NCI-H82 treated with DMSO at 0.1 percent for 48 hours (cell line): ENCODE data around the gene SNX9.
"Not testable (repeated sequence)": the region's sequence is repeated elsewhere in the genome, so short reads cannot be mapped to it uniquely, and the experiment has no call there.

Source experiments
- DNase-seq: peaks from one replicate; lab custom pipeline; 2025; ENCODE audit not compliant: unreplicated experiment; lab: John Stamatoyannopoulos, UW

Gene SNX9

GRCh38 chr6:157823001-157823527 is at the start of gene SNX9:
Gene SNX9 (plus strand): TSS chr6:157823246. CDS start chr6:157823435, 189 bp downstream.
- DNase-seq = peak; percentile 12

DNA sequence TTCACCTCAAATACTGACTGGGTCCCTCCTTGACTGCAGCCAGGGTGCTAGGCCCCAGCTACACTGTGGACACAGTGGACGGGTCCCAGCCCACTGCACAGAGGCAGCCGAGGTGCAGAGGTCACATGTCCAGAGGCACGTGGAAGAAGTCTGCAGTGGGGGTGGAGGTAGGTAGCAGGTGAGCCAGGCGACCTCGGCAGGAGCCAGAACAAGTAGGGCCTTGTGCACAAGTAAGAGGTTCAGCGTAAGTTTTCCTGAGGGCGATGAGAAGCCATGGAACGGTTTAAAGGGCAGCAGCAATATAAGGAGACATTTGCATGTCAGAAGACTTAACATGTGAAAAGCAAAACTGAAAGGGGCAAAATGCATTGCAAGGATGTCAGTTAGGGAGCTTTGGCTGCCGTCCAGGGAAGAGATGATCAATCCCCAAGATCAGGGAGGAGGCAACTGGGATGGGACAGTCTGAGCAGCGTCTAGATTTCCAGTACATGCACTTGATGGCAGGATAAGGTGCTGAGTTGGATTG is 49.7 kb upstream of the SNX9 start:
- DNase-seq = no peak

DNA sequence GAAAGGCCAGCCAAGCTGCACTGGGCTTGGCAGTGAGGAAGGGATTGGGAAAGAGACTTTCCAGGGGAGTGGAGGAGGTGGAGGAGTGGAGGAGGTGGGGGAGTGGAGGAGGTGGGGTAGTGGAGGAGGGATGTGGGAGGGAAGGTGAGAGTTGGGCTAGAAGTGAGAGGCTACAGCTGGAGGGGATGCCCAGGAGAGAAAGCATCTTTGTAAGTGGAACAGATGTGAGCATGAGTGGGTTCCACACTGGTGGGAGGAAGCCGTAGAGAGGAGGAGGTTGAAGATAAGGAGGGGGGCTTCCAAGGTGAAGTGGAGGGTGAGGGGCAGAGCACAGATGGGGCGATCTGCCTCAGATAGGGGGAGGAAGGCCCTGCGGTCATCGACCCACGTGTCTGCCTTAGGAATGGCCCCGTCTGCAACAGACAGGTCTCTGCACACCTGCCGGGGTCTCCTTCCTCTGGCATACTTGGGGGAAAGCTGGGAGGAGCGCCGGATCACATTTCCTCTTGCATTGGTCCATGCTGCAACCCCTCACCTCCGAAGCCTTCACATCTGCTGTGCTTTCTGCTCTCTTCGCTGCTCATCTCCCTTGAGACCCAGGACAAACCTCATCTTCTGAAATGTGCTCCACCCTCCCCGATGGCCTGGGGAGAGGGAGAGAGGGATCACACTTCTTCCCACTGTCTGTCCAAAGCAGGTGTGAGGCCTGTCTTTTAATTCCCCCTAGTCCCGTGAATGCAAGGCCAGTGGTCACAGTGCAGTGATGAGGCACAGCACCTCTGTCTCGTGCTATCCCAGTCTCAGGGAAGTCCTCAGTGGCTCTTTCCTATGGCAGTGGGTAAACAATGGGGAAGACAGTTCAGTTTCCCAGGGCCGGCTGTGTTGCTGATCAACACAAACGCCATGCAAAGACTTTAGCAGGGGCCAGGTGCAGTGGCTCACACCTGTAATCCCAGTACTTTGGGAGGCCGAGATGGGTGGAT is 48.6 kb upstream of the SNX9 start:
- no peak for DNase-seq

- no peak for DNase-seq
Measured at GRCh38 chr6:157775376-157775775, 47.7 kb upstream of the SNX9 start.

GRCh38 chr6:157777344-157777743 is 45.7 kb upstream of the SNX9 start:
- no peak for DNase-seq

GRCh38 chr6:157778719-157779118 is 44.3 kb upstream of the SNX9 start:
- no peak for DNase-seq

GRCh38 chr6:157779705-157780604 is 43.1 kb upstream of the SNX9 start:
- DNase-seq = no peak

DNA sequence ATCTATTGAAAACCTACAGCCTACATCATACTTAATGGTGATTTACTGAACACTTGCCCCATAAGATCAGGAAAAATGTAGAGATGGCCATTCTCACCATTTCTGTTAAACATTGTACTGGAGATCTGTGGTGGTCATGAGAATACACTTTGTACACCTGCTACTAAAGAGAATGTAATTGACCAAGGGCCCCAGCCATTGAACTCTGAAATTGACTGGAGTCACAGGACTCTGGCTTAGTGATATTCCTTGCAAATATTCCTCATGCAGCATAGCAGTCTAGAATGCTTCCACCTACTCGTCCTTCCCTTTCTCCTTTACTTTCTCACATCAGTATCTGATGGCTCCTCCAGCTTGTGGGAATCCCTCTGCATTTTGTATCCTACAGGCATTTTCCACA is 37.4 kb upstream of the SNX9 start:
- DNase-seq = no peak

- DNase-seq = no peak
Measured at GRCh38 chr6:157786221-157786620, 36.8 kb upstream of the SNX9 start.

DNA sequence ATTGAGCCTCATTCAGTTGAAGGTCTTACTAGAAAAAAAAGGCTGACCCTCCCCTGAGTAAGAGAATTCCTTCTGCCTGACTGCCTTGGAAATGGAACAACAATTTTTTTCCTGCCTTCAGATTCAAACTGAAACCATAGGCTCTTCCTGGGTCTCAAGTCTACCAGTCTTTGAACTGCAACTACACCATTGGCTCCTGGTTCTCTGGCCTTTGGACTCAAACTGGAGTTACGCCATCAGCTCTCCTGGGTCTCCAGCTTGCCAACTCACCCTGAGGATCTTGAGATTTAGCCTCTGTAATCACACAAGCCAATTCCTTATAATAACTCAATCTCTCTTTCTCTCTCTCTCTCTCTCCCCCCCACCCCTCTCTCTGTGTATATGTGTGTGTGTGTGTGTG is 36.0 kb upstream of the SNX9 start:
- DNase-seq = no peak

GRCh38 chr6:157788180-157788579 is 34.9 kb upstream of the SNX9 start:
- DNase-seq = no peak

GRCh38 chr6:157789297-157789696 is 33.7 kb upstream of the SNX9 start:
- DNase-seq = no peak

GRCh38 chr6:157789861-157790260 is 33.2 kb upstream of the SNX9 start:
- DNase-seq = peak; percentile 6

GRCh38 chr6:157790548-157791160 is 32.4 kb upstream of the SNX9 start:
- DNase-seq = no peak

DNA sequence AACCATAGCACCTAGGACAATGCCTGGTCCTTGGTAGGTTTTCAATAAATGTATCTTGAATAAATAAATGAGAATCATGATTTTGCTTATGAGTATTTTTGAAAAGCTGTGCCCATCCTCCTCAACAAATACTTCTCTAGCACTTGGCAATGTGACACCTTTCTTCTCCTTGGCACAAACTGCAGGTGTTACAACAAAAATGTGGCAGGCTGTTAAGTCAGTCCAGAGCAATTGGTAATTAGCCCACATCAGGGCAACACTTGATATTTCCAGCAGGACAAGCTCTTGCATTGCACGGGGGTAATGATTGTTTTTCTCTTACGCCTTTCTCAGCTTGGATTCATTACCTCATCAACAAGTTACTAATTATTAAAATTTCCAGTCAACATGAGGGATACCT is 31.6 kb upstream of the SNX9 start:
- DNase-seq = no peak

- DNase-seq = no peak
Measured at GRCh38 chr6:157792671-157793070, 30.4 kb upstream of the SNX9 start.

GRCh38 chr6:157794012-157794411 is 29.0 kb upstream of the SNX9 start:
- not testable (repeated sequence) for DNase-seq

DNA sequence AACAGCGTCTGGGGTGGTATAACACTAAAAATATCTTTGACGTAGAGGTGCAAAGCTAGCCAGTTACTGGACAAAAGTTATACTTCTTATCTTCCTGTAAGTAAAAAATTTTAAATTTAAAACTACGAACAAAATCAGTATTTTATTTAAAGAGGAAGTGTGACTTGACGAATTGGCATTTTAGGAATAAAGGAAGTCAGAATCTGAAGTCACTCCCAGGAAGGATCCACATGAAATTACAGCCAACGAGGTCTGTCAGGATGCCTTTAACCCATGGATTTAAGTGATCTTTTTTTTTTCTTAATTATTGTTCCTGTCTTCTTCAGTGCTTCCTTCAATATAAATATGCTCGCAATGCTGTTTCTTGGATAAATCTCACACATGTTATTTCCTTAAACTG is 27.2 kb upstream of the SNX9 start:
- DNase-seq = no peak

DNA sequence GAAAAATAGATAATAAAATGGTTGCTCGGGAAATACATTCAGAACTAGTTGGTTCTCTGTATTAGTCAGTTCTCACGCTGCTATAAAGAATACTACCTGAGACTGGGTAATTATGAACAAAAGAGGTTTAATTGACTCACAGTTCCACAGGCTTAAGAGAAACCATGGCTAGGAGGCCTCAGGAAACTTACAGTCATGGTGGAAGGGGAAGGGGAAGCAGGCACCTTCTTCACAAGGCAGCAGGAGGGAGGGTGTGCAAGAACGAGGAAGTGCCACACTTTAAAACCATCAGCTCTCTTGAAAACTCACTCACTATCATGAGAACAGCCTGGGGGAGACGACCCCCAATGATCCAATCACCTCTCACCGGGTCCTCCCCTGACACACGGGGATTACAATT is 24.2 kb upstream of the SNX9 start:
- DNase-seq = no peak

GRCh38 chr6:157799561-157799960 is 23.5 kb upstream of the SNX9 start:
- DNase-seq = not testable (repeated sequence)
